ENCODE measurements around the gene RALGAPA2.

The RALGAPA2 gene

GRCh38 chr20:20391115-20391514, 321.3 kb downstream of the RALGAPA2 start:
- Histone ChIP-seq H3K27me3 (ENCODE audit: insufficient read depth, low read length) (no peaks in the 10 kb centered on the region), H3K4me3 (ENCODE audit: low read length) (no peak overlapping the region), H3K9me3 (ENCODE audit: insufficient read depth, low read depth, low read length) (no peaks in the 10 kb centered on the region), H3K27ac (ENCODE audit: low read length) (no peak overlapping the region), H3K9ac (ENCODE audit: low read depth, low read length) (no peak overlapping the region), H3K36me3 (ENCODE audit: insufficient read depth, low read depth, low read length) (no peaks in the 10 kb centered on the region), H3K4me1 (ENCODE audit: insufficient read depth, low read length) (no peaks in the 10 kb centered on the region; the same call in 1 of the 2 replicates)

DNA sequence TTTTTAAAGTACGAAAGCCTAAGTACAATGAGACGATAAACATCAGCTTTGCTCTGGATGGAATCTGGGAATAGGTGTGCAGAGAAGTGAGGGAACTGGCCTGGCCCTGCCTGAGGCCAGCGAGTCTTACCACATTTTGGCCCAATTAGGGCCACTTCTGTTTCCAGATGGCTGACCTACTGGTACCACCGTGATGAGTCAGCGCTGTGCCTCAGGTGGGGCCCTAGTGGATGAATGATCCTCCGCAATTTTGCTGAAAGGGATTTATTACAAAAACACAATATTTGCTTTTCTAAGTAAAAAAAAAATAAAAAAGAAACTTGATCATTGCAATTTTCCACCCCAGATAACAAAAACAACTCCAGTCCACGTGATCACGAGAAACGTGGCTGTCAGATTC, 322.1 kb downstream of the RALGAPA2 start:
- Histone ChIP-seq H3K4me1 (ENCODE audit: insufficient read depth, low read length) (no peaks in the 10 kb centered on the region), H3K36me3 (ENCODE audit: insufficient read depth, low read depth, low read length) (no peaks in the 10 kb centered on the region), H3K9ac (ENCODE audit: low read depth, low read length) (no peak overlapping the region), H3K27ac (ENCODE audit: low read length) (no peak overlapping the region), H3K9me3 (ENCODE audit: insufficient read depth, low read depth, low read length) (no peaks in the 10 kb centered on the region), H3K27me3 (ENCODE audit: insufficient read depth, low read length) (no peaks in the 10 kb centered on the region), H3K4me3 (ENCODE audit: low read length) (no peak overlapping the region)

DNA sequence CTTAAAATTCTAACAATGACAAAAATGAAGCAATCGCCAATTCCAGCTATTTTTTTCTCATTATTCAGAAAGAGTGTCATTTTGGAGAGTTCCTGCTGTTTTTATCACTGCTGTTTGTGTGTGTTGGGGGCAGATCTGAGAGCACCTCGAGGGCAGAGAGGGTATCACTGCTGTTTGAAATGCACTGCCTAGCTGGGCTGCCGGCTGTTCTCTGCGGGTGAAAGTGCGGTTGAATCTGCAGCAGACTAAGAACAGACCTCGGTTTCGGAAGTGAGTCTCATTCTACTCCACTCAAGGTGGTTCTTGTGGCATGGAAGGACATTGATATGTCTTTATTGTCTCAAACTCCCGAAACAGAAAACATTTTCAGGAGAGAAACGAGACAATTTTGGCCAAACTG, 326.3 kb downstream of the RALGAPA2 start:
- H3K4me3 ChIP-seq (ENCODE audit: low read length) = no peak overlapping the region
- no peak overlapping the region for H3K27ac ChIP-seq (ENCODE audit: low read length)
- H3K9ac ChIP-seq (ENCODE audit: low read depth, low read length) = no peak overlapping the region
- H3K36me3 ChIP-seq (ENCODE audit: insufficient read depth, low read depth, low read length) = no peaks in the 10 kb centered on the region
- no peaks in the 10 kb centered on the region for H3K27me3 ChIP-seq (ENCODE audit: insufficient read depth, low read length)
- no peaks in the 10 kb centered on the region for H3K4me1 ChIP-seq (ENCODE audit: insufficient read depth, low read length)
- peaks cover under 1% of the 10 kb centered on the region; the same call in 1 of the 2 replicates for H3K9me3 ChIP-seq (ENCODE audit: insufficient read depth, low read depth, low read length)

GRCh38 chr20:20375862-20376261, 336.6 kb downstream of the RALGAPA2 start:
- H3K9me3 ChIP-seq (ENCODE audit: insufficient read depth, low read depth, low read length) = peaks cover 2% of the 10 kb centered on the region
- peaks cover 54% of the 10 kb centered on the region for H3K27me3 ChIP-seq (ENCODE audit: insufficient read depth, low read length)
- no peaks in the 10 kb centered on the region for H3K36me3 ChIP-seq (ENCODE audit: insufficient read depth, low read depth, low read length)

GRCh38 chr20:20373091-20373571, 339.3 kb downstream of the RALGAPA2 start:
- no peak overlapping the region for H3K27ac ChIP-seq (ENCODE audit: low read length)

More at GRCh38 chr20:20375862-20376261, 336.6 kb downstream of the RALGAPA2 start:
- no peak overlapping the region for H3K27ac ChIP-seq (ENCODE audit: low read length)
- H3K4me1 ChIP-seq (ENCODE audit: insufficient read depth, low read length) = peaks cover 16% of the 10 kb centered on the region
- no peak overlapping the region for H3K4me3 ChIP-seq (ENCODE audit: low read length)
- no peak overlapping the region for H3K9ac ChIP-seq (ENCODE audit: low read depth, low read length)

DNA sequence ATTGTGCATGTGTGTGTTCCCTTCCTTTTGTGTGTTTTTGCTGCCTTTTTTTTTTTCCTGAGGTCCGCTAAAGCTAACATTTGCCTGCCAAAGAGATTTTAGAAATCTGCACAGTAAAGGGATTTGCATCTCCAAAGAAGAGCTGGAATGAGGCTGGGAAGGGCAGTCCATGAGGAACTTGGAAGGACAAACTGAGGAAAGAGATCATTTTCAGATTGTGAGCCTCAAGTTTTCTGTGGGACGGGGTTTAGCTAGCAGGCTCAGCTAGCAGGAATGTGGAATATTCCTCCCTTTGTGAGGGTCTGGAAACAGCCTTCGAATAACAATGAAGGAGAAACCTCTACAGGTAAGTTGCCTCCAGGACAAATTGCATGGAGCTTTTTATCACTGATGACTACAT, 340.8 kb downstream of the RALGAPA2 start:
- H3K27ac ChIP-seq (ENCODE audit: low read length) = no peak overlapping the region
- H3K9me3 ChIP-seq (ENCODE audit: insufficient read depth, low read depth, low read length) = no peaks in the 10 kb centered on the region
- peaks cover 19% of the 10 kb centered on the region for H3K4me1 ChIP-seq (ENCODE audit: insufficient read depth, low read length)
- H3K9ac ChIP-seq (ENCODE audit: low read depth, low read length) = no peak overlapping the region
- peaks cover 92% of the 10 kb centered on the region for H3K27me3 ChIP-seq (ENCODE audit: insufficient read depth, low read length)
- no peaks in the 10 kb centered on the region for H3K36me3 ChIP-seq (ENCODE audit: insufficient read depth, low read depth, low read length)
- peak overlapping the region; percentile 29 for H3K4me3 ChIP-seq (ENCODE audit: low read length)

More at GRCh38 chr20:20373091-20373571, 339.3 kb downstream of the RALGAPA2 start:
- H3K9me3 ChIP-seq (ENCODE audit: insufficient read depth, low read depth, low read length) = no peaks in the 10 kb centered on the region
- peaks cover 19% of the 10 kb centered on the region for H3K4me1 ChIP-seq (ENCODE audit: insufficient read depth, low read length)
- no peak overlapping the region for H3K9ac ChIP-seq (ENCODE audit: low read depth, low read length)
- H3K36me3 ChIP-seq (ENCODE audit: insufficient read depth, low read depth, low read length) = no peaks in the 10 kb centered on the region
- peaks cover 80% of the 10 kb centered on the region for H3K27me3 ChIP-seq (ENCODE audit: insufficient read depth, low read length)
- H3K4me3 ChIP-seq (ENCODE audit: low read length) = no peak overlapping the region

DNA sequence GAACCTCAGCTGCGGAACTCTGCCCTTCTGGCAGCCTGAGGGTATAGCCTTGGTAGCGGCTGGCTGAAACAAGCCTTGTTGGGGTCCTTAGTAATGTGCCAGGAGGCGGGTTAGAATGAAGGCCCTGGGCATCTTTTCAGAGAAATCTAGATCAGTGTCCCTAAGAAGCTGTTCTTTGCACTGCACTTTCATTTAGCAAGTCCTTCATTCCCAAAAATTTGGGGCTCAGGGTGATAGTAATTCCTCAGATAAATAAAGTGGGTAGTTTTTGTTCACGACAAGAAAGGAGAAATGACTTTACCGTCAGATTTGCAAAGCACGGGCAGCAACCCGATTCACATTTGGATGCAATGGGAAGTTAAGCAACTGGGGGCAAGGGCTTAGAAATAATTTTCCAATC, 341.4 kb downstream of the RALGAPA2 start:
- no peaks in the 10 kb centered on the region for H3K9me3 ChIP-seq (ENCODE audit: insufficient read depth, low read depth, low read length)
- H3K27ac ChIP-seq (ENCODE audit: low read length) = no peak overlapping the region
- H3K4me1 ChIP-seq (ENCODE audit: insufficient read depth, low read length) = peaks cover 23% of the 10 kb centered on the region
- H3K9ac ChIP-seq (ENCODE audit: low read depth, low read length) = no peak overlapping the region
- peaks cover 97% of the 10 kb centered on the region for H3K27me3 ChIP-seq (ENCODE audit: insufficient read depth, low read length)
- no peaks in the 10 kb centered on the region for H3K36me3 ChIP-seq (ENCODE audit: insufficient read depth, low read depth, low read length)
- peak overlapping the region; percentile 29 for H3K4me3 ChIP-seq (ENCODE audit: low read length)

GRCh38 chr20:20370094-20370575, 342.3 kb downstream of the RALGAPA2 start:
- Histone ChIP-seq H3K4me1 (ENCODE audit: insufficient read depth, low read length) (peaks cover 31% of the 10 kb centered on the region), H3K27me3 (ENCODE audit: insufficient read depth, low read length) (peaks cover 97% of the 10 kb centered on the region), H3K36me3 (ENCODE audit: insufficient read depth, low read depth, low read length) (no peaks in the 10 kb centered on the region), H3K4me3 (ENCODE audit: low read length) (peak overlapping the region; percentile 62), H3K9me3 (ENCODE audit: insufficient read depth, low read depth, low read length) (no peaks in the 10 kb centered on the region), H3K27ac (ENCODE audit: low read length) (no peak overlapping the region), H3K9ac (ENCODE audit: low read depth, low read length) (no peak overlapping the region; the same call in 1 of the 2 replicates)

GRCh38 chr20:20369250-20370093, 343.0 kb downstream of the RALGAPA2 start:
- Histone ChIP-seq H3K4me3 (ENCODE audit: low read length) (peak overlapping the region; percentile 62), H3K4me1 (ENCODE audit: insufficient read depth, low read length) (peaks cover 31% of the 10 kb centered on the region), H3K9ac (ENCODE audit: low read depth, low read length) (no peak overlapping the region; the same call in 1 of the 2 replicates), H3K27me3 (ENCODE audit: insufficient read depth, low read length) (peaks cover 97% of the 10 kb centered on the region), H3K27ac (ENCODE audit: low read length) (no peak overlapping the region), H3K9me3 (ENCODE audit: insufficient read depth, low read depth, low read length) (no peaks in the 10 kb centered on the region), H3K36me3 (ENCODE audit: insufficient read depth, low read depth, low read length) (no peaks in the 10 kb centered on the region)

DNA sequence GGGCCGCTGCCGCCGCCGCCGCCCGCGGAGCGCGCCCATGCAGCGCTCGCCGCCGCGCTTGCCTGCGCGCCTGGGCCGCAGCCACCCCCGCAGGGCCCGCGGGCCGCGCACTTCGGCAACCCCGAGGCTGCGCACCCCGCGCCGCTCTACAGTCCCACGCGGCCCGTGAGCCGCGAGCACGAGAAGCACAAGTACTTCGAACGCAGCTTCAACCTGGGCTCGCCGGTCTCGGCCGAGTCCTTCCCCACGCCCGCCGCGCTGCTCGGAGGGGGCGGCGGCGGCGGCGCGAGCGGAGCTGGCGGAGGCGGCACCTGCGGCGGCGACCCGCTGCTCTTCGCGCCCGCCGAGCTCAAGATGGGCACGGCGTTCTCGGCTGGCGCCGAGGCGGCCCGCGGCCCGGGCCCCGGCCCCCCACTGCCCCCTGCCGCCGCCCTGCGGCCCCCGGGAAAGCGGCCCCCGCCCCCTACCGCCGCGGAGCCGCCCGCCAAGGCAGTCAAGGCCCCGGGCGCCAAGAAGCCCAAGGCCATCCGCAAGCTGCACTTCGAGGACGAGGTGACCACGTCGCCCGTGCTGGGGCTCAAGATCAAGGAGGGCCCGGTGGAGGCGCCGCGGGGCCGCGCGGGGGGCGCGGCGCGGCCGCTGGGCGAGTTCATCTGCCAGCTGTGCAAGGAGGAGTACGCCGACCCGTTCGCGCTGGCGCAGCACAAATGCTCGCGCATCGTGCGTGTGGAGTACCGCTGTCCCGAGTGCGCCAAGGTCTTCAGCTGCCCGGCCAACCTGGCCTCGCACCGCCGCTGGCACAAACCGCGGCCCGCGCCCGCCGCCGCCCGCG, 343.8 kb downstream of the RALGAPA2 start:
- H3K27me3 ChIP-seq (ENCODE audit: insufficient read depth, low read length) = peaks cover 97% of the 10 kb centered on the region
- peaks cover 31% of the 10 kb centered on the region for H3K4me1 ChIP-seq (ENCODE audit: insufficient read depth, low read length)
- peak overlapping the region; percentile 62; the same call in 1 of the 2 replicates for H3K4me3 ChIP-seq (ENCODE audit: low read length)

DNA sequence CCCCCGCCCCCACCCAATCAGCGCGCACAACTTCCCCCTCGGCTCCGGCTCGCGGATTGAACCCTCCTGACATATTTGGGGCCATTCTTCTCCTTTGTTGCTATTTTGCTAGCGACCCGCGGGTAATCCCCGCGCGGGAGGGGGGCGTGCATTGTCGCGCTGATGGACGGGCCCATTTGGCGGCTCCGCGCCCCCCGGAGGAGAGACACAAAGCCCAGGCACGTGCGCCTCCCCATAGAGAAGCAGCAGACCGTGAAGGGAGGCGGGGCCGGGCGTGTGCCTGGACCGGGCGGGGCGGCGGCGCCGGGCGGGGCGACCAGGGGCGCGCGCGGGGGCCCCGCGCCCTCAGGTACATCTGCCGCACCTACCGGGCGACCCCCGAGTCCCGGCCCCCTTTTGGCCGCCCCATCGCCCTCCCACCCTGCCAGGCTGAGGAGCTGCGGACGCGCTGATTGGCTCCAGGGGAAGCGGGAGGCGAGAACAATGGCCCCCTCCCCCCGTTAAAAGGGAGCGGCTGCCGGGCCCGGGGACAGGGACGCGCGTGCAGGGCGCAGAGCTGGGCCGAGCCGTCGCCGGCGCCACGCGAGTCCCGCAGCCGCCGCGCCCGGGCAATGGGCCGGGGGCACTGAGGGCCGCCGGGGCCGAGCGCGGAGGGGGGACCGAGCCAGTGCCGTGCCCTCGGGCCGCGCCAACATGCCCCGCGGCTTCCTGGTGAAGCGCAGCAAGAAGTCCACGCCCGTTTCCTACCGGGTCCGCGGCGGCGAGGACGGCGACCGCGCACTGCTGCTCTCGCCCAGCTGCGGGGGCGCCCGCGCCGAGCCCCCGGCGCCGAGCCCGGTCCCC, 344.6 kb downstream of the RALGAPA2 start, which contains the start of gene INSM1:
Gene INSM1, plus strand, starts transcription at position 530 of the 843 bp plus-strand sequence. Its CDS starts 164 bp downstream, at position 694.
- H3K27me3 ChIP-seq (ENCODE audit: insufficient read depth, low read length) = peaks cover 97% of the 10 kb centered on the region
- peaks cover 23% of the 10 kb centered on the region for H3K4me1 ChIP-seq (ENCODE audit: insufficient read depth, low read length)
- peak within 1 kb of the TSS; percentile 48; the same call in 1 of the 2 replicates for H3K9ac ChIP-seq (ENCODE audit: low read depth, low read length)
- H3K36me3 ChIP-seq (ENCODE audit: insufficient read depth, low read depth, low read length) = no peaks in the 10 kb centered on the region
- no peaks in the 10 kb centered on the region for H3K9me3 ChIP-seq (ENCODE audit: insufficient read depth, low read depth, low read length)
- H3K27ac ChIP-seq (ENCODE audit: low read length) = no peak within 1 kb of the TSS
- peak within 1 kb of the TSS; percentile 62; the same call in 1 of the 2 replicates for H3K4me3 ChIP-seq (ENCODE audit: low read length)

More for the DNA sequence above, 343.8 kb downstream of the RALGAPA2 start:
- Histone ChIP-seq H3K9ac (ENCODE audit: low read depth, low read length) (no peak overlapping the region), H3K9me3 (ENCODE audit: insufficient read depth, low read depth, low read length) (no peaks in the 10 kb centered on the region), H3K27ac (ENCODE audit: low read length) (no peak overlapping the region), H3K36me3 (ENCODE audit: insufficient read depth, low read depth, low read length) (no peaks in the 10 kb centered on the region)
